HG03460 (cell line): ENCODE measurements around the gene COL4A3.
"Not testable (repeated sequence)": the region's sequence is repeated elsewhere in the genome, so short reads cannot be mapped to it uniquely, and the experiment has no call there.

ENCODE experiments used
- ATAC-seq: cut with Tn5 transposase; IDR thresholded peaks from one replicate; pipeline ENCODE4 v1.9.1; 2021; ENCODE audit not compliant: unreplicated experiment

COL4A3 gene

GRCh38 chr2:227154986-227155774 is 9.2 kb upstream of the COL4A3 start:
- ATAC-seq = no peak

- no peak for ATAC-seq
Measured at GRCh38 chr2:227160164-227160563, 4.3 kb upstream of the COL4A3 start.

GRCh38 chr2:227161947-227162346 is 2.5 kb upstream of the COL4A3 start:
- ATAC-seq = no peak

- peak; percentile 69 for ATAC-seq
Measured at GRCh38 chr2:227163485-227163997, 883 bp upstream of the COL4A3 start.

- ATAC-seq = peak; percentile 63
Measured at GRCh38 chr2:227164763-227165291, 403 bp downstream of the COL4A3 start.

- not testable (repeated sequence) for ATAC-seq
Measured at GRCh38 chr2:227171779-227172178, 7.4 kb downstream of the COL4A3 start.

GRCh38 chr2:227177592-227178336 is 13.3 kb downstream of the COL4A3 start:
- ATAC-seq = no peak

GRCh38 chr2:227179988-227180685 is 15.7 kb downstream of the COL4A3 start:
- no peak for ATAC-seq

GRCh38 chr2:227180770-227181169 is 16.3 kb downstream of the COL4A3 start:
- ATAC-seq = no peak

GRCh38 chr2:227182765-227183164 is 18.3 kb downstream of the COL4A3 start:
- no peak for ATAC-seq

GRCh38 chr2:227183657-227184367 is 19.4 kb downstream of the COL4A3 start:
- ATAC-seq = no peak

GRCh38 chr2:227185615-227186232 is 21.3 kb downstream of the COL4A3 start:
- ATAC-seq = no peak

GRCh38 chr2:227186751-227187150 is 22.3 kb downstream of the COL4A3 start:
- no peak for ATAC-seq

GRCh38 chr2:227188292-227188691 is 23.9 kb downstream of the COL4A3 start:
- no peak for ATAC-seq

- ATAC-seq = no peak
Measured at GRCh38 chr2:227191367-227191766, 26.9 kb downstream of the COL4A3 start.

GRCh38 chr2:227192491-227192890 is 28.1 kb downstream of the COL4A3 start:
- no peak for ATAC-seq

GRCh38 chr2:227194219-227194618 is 29.8 kb downstream of the COL4A3 start:
- no peak for ATAC-seq

- no peak for ATAC-seq
Measured at GRCh38 chr2:227198866-227199265, 34.4 kb downstream of the COL4A3 start.

GRCh38 chr2:227201771-227202170 is 37.3 kb downstream of the COL4A3 start:
- ATAC-seq = no peak

GRCh38 chr2:227204452-227204851 is 40.0 kb downstream of the COL4A3 start:
- ATAC-seq = no peak
